Fibroblast of mammary gland (primary cell): ENCODE data around the gene ZFP92.

ENCODE experiments used
- DNase-seq: peaks from one replicate; pipeline ENCODE4 v3.0.0-alpha.2; 2010; ENCODE audit warnings: low read depth
- H3K4me3 ChIP-seq: 2 replicates; pipeline ENCODE4 v1.5.1; 2011; ENCODE audit warnings: low read depth, mild to moderate bottlenecking, low read length, moderate library complexity; ENCODE audit not compliant: control insufficient read depth
- CTCF ChIP-seq: conservative IDR thresholded peaks from 2 replicates; pipeline ENCODE4 v1.5.1; 2011; ENCODE audit warnings: low read depth, low read length, inconsistent platforms; ENCODE audit not compliant: control insufficient read depth, insufficient read depth

ZFP92 gene

DNA sequence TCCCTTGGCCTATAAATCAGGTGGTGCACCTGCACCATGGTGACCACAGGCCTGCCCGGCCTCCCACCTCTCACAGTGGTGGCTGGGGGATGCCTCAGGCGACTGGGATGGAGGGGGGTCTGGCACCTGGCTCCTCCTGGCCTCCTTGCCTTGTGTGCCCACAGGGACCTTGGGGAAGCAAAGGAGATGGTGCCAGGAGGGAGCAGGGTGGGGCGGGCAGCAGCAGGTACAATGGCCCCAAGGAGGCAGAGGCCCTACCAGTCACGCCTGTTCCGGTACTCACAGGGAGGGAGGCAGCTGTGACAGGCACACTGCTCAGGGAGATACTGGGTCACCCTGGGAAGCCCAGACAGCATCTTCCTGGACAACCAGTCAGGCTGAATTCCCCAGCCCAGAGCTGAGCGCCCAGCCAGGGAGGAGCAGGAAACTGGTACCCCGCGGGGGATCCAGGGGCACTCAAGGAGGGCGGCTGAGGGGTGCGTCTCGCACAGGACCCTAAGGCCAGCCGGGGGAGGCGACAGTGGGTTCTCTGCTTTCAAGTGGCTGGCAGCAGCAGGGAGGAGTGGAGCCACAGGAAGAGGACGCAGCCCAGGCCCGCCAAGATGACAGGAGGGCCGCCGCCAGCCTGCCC is 35.8 kb downstream of the ZFP92 start:
- H3K4me3 ChIP-seq = no peak overlapping the region
- no peak for DNase-seq
- TF ChIP-seq CTCF = no peak

- DNase-seq = no peak
- TF ChIP-seq CTCF = no peak
- no peak overlapping the region for H3K4me3 ChIP-seq
Observed at GRCh38 chrX:153447581-153447960, 36.3 kb downstream of the ZFP92 start.

DNA sequence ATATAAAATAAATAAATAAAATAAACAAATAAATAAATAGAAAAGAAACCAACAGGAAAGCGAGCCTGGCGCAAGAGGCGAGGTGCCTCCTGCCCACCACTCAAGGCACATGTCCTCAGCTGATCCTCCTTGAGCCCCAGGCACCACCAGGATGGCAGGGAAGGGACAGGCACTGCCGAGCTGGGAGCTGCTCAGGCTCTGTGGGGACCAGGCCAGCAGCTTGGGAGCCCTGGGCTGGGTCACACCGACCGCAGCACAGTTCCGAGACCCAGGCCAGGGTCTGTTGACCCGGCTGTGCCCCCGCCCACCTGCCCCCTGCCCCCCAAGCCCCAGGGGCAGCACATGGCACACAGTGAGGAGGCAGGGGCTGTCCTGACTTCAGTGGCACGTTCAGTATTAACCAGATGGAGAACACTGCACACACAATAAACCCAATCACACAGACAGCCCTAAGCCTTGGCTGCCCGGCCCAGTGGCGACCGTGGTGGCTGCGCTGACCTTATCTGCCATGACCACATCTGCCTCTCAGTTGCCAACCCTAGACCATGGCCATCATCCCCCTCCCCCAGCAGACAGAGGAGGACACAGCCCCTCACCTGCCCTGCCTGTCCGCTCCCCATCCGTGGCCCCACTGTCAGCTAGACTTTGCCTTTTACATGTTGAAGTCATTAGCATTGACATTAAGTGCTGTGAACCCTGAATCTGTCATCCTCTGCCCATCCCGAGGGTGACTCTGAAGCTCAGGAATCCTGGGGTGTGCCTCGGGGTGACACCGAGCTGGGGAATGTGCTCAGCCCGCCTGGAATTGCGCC is 37.5 kb downstream of the ZFP92 start:
- TF ChIP-seq CTCF = no peak
- H3K4me3 ChIP-seq = no peak overlapping the region
- DNase-seq = no peak

DNA sequence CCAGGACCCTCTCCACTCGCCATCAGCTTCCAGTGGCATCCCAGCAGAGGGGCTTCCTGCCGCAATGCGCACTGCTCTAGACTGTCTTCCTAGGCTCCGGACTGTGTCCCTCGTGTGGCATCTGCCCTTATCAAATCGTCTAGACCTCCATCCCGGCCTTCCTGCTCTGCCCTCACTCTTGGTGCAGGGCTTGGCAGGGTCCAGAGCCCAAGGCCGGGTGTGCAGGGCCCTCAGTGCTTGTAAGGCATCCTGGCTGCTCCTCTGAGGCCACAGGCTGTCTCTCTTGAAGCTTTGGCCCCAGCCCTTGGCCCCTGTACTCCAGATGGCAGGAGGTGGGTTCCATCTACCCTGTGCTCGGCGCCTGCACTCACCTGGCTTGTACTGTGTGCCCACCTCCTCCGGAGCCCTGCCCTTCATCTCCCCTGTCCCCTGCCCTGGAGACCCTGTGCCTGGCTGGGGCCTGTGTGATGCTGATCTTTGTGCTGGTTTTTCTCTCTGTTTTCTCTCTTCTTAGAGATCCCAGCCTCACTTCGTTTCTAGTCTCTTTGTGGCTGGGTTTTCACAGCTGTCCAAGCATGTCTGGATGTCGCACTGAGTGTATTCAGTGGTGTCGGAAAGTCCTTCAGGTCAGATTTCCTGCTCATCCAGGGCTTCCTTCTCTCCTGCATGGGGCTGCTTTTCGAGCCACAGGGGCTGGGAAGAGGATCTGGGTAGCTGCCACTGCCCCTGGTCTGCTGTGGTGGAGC is 38.3 kb downstream of the ZFP92 start:
- H3K4me3 ChIP-seq = no peak overlapping the region
- no peak for DNase-seq
- no peak for TF ChIP-seq CTCF

GRCh38 chrX:153450114-153450948 is 39.1 kb downstream of the ZFP92 start:
- H3K4me3 ChIP-seq = no peak overlapping the region
- no peak for TF ChIP-seq CTCF
- DNase-seq = no peak

GRCh38 chrX:153450949-153451277 is 39.6 kb downstream of the ZFP92 start:
- no peak for TF ChIP-seq CTCF
- no peak for DNase-seq
- no peak overlapping the region for H3K4me3 ChIP-seq
